Measurements from ENCODE around the gene APEX1.

Gene APEX1

GRCh38 chr14:20454516-20455354 lies at the start of gene APEX1, which contains the start of gene OSGEP:
TSS of gene APEX1 (plus strand) at chr14:20455226. CDS start at chr14:20455646, 420 bp downstream.
TSS of gene OSGEP (minus strand) at chr14:20454812. CDS start at chr14:20454683, 129 bp downstream.
- H3K79me2 ChIP-seq (ENCODE audit: control insufficient read depth, low read length) = peaks cover 79% of the 10 kb centered on the region
- H3K27me3 ChIP-seq (ENCODE audit: control insufficient read depth, low read length) = no peaks in the 10 kb centered on the region
- peaks cover 30% of the 10 kb centered on the region for H3F3A ChIP-seq (ENCODE audit: control insufficient read depth, insufficient read depth)
- TF ChIP-seq EZH2phosphoT487 (IDR thresholded peaks at IDR 0.05; ENCODE audit: borderline replicate concordance, low read length) (no peak), CTCF (IDR thresholded peaks at IDR 0.05; ENCODE audit: low read depth, low read length, poor library complexity, severe bottlenecking) (no peak)
- H3K4me3 ChIP-seq (ENCODE audit: low read length) = peak within 1 kb of the TSS; percentile 92
- peaks cover 91% of the 10 kb centered on the region for H3K36me3 ChIP-seq (ENCODE audit: control insufficient read depth, low read length)
- no peaks in the 10 kb centered on the region for H4K20me1 ChIP-seq (ENCODE audit: control insufficient read depth, insufficient read depth, low read depth, low read length)
- H3K27ac ChIP-seq (ENCODE audit: low read depth, low read length) = peak within 1 kb of the TSS; percentile 79
- peak within 1 kb of the TSS; percentile 71 for H3K4me2 ChIP-seq (ENCODE audit: low read length)
- no peaks in the 10 kb centered on the region for H3K9me3 ChIP-seq (ENCODE audit: control insufficient read depth, insufficient read depth, low read length)
- no peaks in the 10 kb centered on the region for H3K9me2 ChIP-seq (replicated peaks; ENCODE audit: control insufficient read depth, low read length)
- H3K4me1 ChIP-seq (ENCODE audit: control insufficient read depth, low read length) = peaks cover 46% of the 10 kb centered on the region

- Histone ChIP-seq H3K9me3 (ENCODE audit: control insufficient read depth, insufficient read depth, low read length) (no peaks in the 10 kb centered on the region), H3K9me2 (replicated peaks; ENCODE audit: control insufficient read depth, low read length) (no peaks in the 10 kb centered on the region), H3K27ac (ENCODE audit: low read depth, low read length) (no peak overlapping the region), H3K4me3 (ENCODE audit: low read length) (no peak overlapping the region), H3K27me3 (ENCODE audit: control insufficient read depth, low read length) (no peaks in the 10 kb centered on the region), H3K79me2 (ENCODE audit: control insufficient read depth, low read length) (peaks cover 19% of the 10 kb centered on the region), H3K4me1 (ENCODE audit: control insufficient read depth, low read length) (peaks cover 13% of the 10 kb centered on the region), H3K4me2 (ENCODE audit: low read length) (no peak overlapping the region), H4K20me1 (ENCODE audit: control insufficient read depth, insufficient read depth, low read depth, low read length) (no peaks in the 10 kb centered on the region), H3F3A (ENCODE audit: control insufficient read depth, insufficient read depth) (peaks cover 3% of the 10 kb centered on the region), H3K36me3 (ENCODE audit: control insufficient read depth, low read length) (peaks cover 40% of the 10 kb centered on the region)
- TF ChIP-seq CTCF (IDR thresholded peaks at IDR 0.05; ENCODE audit: low read depth, low read length, poor library complexity, severe bottlenecking) = no peak
- no peak for TF ChIP-seq EZH2phosphoT487 (IDR thresholded peaks at IDR 0.05; ENCODE audit: borderline replicate concordance, low read length)
These were observed 45.8 kb upstream of the APEX1 start for GRCh38 chr14:20409226-20409625.

GRCh38 chr14:20412411-20412810 lies 42.6 kb upstream of the APEX1 start:
- H3K9me2 ChIP-seq (replicated peaks; ENCODE audit: control insufficient read depth, low read length) = no peaks in the 10 kb centered on the region
- peaks cover 13% of the 10 kb centered on the region for H3K36me3 ChIP-seq (ENCODE audit: control insufficient read depth, low read length)
- no peaks in the 10 kb centered on the region for H3K27me3 ChIP-seq (ENCODE audit: control insufficient read depth, low read length)
- H3K4me2 ChIP-seq (ENCODE audit: low read length) = peak overlapping the region; percentile 87
- peak overlapping the region; percentile 77 for H3K27ac ChIP-seq (ENCODE audit: low read depth, low read length)
- H4K20me1 ChIP-seq (ENCODE audit: control insufficient read depth, insufficient read depth, low read depth, low read length) = no peaks in the 10 kb centered on the region
- peak overlapping the region; percentile 97 for H3K4me3 ChIP-seq (ENCODE audit: low read length)
- TF ChIP-seq EZH2phosphoT487 (IDR thresholded peaks at IDR 0.05; ENCODE audit: borderline replicate concordance, low read length) (no peak), CTCF (IDR thresholded peaks at IDR 0.05; ENCODE audit: low read depth, low read length, poor library complexity, severe bottlenecking) (no peak)
- H3K4me1 ChIP-seq (ENCODE audit: control insufficient read depth, low read length) = peaks cover 33% of the 10 kb centered on the region
- H3F3A ChIP-seq (ENCODE audit: control insufficient read depth, insufficient read depth) = peaks cover 13% of the 10 kb centered on the region
- peaks cover 19% of the 10 kb centered on the region for H3K79me2 ChIP-seq (ENCODE audit: control insufficient read depth, low read length)
- no peaks in the 10 kb centered on the region for H3K9me3 ChIP-seq (ENCODE audit: control insufficient read depth, insufficient read depth, low read length)
